ES-I3 (cell line): ENCODE data around the gene SLC38A10.
A peak's percentile ranks its signal among the peaks of the same experiment; 100 is the strongest.

Source experiments
- H3K36me3 ChIP-seq: 2 replicates; pipeline ENCODE4 v1.6.1; 2013; ENCODE audit warnings: mild to moderate bottlenecking, low read length, control low read depth, moderate library complexity; ENCODE audit not compliant: insufficient read depth
- H3K4me1 ChIP-seq: 2 replicates; pipeline ENCODE4 v1.6.1; 2013; ENCODE audit warnings: mild to moderate bottlenecking, control low read depth, low read length; ENCODE audit not compliant: insufficient read depth
- H3K9ac ChIP-seq: 2 replicates; pipeline ENCODE4 v1.6.1; 2013; ENCODE audit warnings: low read depth, mild to moderate bottlenecking, low read length, moderate library complexity
- H3K9me3 ChIP-seq: 2 replicates; pipeline ENCODE4 v1.6.1; 2013; ENCODE audit warnings: mild to moderate bottlenecking, low read length, moderate library complexity; ENCODE audit not compliant: control insufficient read depth, insufficient read depth

The SLC38A10 gene

GRCh38 chr17:81334987-81335772, 40.1 kb upstream of the SLC38A10 start:
- peaks cover 37% of the 10 kb centered on the region; the same call in 1 of the 2 replicates for H3K4me1 ChIP-seq
- H3K9ac ChIP-seq = no peak overlapping the region
- no peaks in the 10 kb centered on the region for H3K9me3 ChIP-seq
- no peaks in the 10 kb centered on the region for H3K36me3 ChIP-seq

GRCh38 chr17:81334391-81334901, 39.3 kb upstream of the SLC38A10 start:
- Histone ChIP-seq H3K4me1 (peaks cover 39% of the 10 kb centered on the region; the same call in 1 of the 2 replicates), H3K9ac (no peak overlapping the region), H3K36me3 (no peaks in the 10 kb centered on the region), H3K9me3 (no peaks in the 10 kb centered on the region)

- H3K9ac ChIP-seq = no peak overlapping the region
Measured at GRCh38 chr17:81333616-81334368, 38.7 kb upstream of the SLC38A10 start.

GRCh38 chr17:81332914-81333528, 37.9 kb upstream of the SLC38A10 start:
- Histone ChIP-seq H3K4me1 (peaks cover 39% of the 10 kb centered on the region; the same call in 1 of the 2 replicates), H3K9ac (no peak overlapping the region), H3K9me3 (no peaks in the 10 kb centered on the region), H3K36me3 (no peaks in the 10 kb centered on the region)

More at GRCh38 chr17:81333616-81334368, 38.7 kb upstream of the SLC38A10 start:
- no peaks in the 10 kb centered on the region for H3K36me3 ChIP-seq
- H3K9me3 ChIP-seq = no peaks in the 10 kb centered on the region
- peaks cover 39% of the 10 kb centered on the region; the same call in 1 of the 2 replicates for H3K4me1 ChIP-seq

DNA sequence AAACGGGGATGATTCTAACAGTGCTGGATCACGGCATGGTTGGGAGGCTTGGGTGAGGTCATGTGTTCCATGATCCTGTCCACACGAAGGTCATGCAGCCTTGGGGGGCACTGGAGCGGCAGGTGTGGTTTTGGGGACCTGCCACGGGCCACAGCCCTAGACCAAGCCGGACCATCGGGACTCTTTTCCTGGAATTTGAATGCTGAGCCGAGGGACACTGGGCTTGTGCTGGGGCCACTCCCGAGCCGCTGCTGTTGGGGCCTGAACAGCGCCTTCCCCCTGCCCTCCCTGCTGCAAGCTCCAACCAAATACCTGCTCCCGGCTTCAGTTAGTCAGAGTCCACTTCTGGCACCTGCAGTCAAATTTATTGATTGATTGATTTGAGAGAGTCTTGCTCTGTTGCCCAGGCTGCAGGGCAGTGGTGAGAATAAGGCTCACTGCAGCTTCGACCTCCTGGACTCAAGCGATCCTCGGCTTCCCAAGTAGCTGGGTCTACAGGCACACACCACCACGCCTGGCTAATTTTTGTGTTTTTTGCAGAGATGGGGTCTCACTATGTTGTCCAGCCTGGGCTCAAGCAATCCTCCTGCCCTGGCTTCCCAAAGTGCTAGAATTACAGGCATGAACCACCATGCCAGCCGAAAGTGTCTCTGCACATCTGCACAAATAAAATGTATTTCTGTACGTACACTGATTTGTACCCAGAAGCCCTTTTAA, 37.2 kb upstream of the SLC38A10 start:
- peaks cover 39% of the 10 kb centered on the region; the same call in 1 of the 2 replicates for H3K4me1 ChIP-seq
- no peaks in the 10 kb centered on the region for H3K9me3 ChIP-seq
- no peaks in the 10 kb centered on the region for H3K36me3 ChIP-seq
- H3K9ac ChIP-seq = no peak overlapping the region

DNA sequence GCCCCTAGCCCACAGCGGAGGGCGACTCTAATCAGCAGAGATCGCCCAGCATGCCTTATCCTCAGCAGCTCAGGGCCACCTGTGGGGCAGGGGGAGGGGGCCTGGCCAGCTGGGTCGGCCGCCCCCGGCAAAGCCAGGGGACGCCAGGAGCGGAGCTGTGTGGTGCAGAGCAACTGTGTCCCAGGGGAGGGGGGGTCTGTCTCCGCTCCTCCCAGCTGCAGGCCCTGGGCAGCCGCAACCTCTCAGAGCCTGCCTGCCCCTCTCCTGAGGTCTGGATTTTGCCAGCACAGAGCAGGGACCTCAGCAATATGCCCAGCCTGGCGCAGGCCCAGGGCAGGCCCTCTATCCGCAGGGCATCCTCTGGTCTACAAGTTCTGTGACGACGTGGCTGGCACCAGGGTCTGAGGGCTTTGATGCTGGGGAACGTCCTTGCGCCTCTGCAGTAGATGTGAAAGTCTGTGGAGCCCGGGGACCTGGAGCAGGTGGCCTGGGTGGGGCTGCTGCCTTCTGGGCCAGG, 36.5 kb upstream of the SLC38A10 start:
- Histone ChIP-seq H3K9me3 (no peaks in the 10 kb centered on the region), H3K4me1 (peaks cover 39% of the 10 kb centered on the region; the same call in 1 of the 2 replicates), H3K36me3 (no peaks in the 10 kb centered on the region), H3K9ac (no peak overlapping the region)

- Histone ChIP-seq H3K9me3 (no peaks in the 10 kb centered on the region), H3K9ac (no peak overlapping the region), H3K4me1 (peaks cover 39% of the 10 kb centered on the region; the same call in 1 of the 2 replicates), H3K36me3 (no peaks in the 10 kb centered on the region)
Measured at GRCh38 chr17:81330884-81331245, 35.8 kb upstream of the SLC38A10 start.

DNA sequence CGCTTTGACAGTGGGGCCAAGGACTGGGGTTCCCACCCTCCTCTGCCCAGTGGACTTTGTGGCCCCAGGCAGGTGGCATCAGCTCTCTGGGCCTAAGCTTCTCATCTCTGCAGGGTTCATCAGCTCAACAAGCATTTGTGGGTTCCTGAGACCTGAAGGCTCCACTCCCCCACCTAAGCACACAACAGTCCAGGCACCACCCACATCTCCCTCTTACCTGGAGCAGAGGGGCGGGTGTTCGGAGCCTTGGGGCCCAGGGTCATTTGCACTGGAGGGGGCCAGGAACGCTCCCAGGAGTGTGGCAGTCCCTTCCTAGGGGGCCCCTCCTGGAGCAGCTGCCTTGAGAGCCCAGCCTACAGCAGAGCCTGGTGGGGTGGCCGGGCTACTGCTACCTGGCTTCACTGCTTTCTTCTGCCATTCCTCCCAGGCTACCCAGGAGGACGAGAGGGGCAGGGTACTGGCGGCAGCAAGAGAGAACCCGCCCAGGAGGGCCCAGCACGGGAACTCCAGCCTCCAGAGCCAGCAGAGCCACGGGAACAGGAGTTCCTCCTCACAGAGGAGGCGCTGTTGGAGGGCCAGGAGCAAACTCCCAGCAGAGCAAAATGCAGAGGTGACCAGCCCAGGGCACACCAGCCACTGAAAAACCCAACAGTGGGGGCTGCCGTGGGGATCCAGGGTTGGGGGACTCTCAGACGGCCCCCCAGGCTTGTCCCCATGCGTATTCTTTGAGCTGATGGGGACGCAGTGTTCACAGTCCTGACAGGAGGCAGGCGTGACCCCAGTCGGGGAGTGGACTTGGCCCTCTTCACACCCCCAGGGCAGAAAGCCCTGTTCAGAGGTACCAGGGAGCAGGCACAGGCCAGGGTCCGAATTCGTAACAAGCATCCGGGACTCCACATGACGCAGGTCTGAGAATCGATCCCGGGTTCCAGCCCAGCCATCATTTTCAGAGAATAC, 35.1 kb upstream of the SLC38A10 start:
- Histone ChIP-seq H3K9me3 (no peaks in the 10 kb centered on the region), H3K9ac (no peak overlapping the region), H3K4me1 (peaks cover 39% of the 10 kb centered on the region; the same call in 1 of the 2 replicates), H3K36me3 (no peaks in the 10 kb centered on the region)

- H3K9me3 ChIP-seq = no peaks in the 10 kb centered on the region
- no peaks in the 10 kb centered on the region for H3K36me3 ChIP-seq
- H3K9ac ChIP-seq = peak overlapping the region; percentile 4; the same call in 1 of the 2 replicates
- peaks cover 33% of the 10 kb centered on the region; the same call in 1 of the 2 replicates for H3K4me1 ChIP-seq
Measured at GRCh38 chr17:81328978-81329926, 34.1 kb upstream of the SLC38A10 start.

DNA sequence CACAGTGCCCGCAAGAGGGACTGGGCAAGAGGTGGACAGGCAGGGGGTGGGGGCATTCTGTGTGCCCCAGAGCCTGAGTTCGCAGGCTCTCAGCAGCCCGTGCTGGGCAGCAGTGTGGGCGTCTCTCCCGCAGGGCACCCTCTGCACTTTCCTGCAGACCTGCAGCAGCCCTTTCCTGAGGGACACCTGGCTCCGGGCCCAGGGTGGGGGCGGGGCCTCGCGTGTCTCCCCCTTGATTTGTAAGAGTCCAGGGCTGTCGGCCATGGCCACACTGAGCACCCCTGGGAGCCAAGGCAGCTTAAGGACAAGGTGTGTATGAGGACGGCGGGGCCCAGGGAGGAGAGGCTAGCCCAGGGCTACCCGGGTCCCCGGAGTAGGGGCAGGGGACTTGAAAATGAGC, 33.4 kb upstream of the SLC38A10 start:
- Histone ChIP-seq H3K4me1 (peaks cover 30% of the 10 kb centered on the region; the same call in 1 of the 2 replicates), H3K9me3 (no peaks in the 10 kb centered on the region), H3K36me3 (no peaks in the 10 kb centered on the region), H3K9ac (peak overlapping the region; percentile 4; the same call in 1 of the 2 replicates)

- no peak overlapping the region for H3K9ac ChIP-seq
- H3K4me1 ChIP-seq = peaks cover 24% of the 10 kb centered on the region; the same call in 1 of the 2 replicates
- H3K9me3 ChIP-seq = no peaks in the 10 kb centered on the region
- no peaks in the 10 kb centered on the region for H3K36me3 ChIP-seq
Measured at GRCh38 chr17:81325714-81326358, 30.7 kb upstream of the SLC38A10 start.
